ENCODE results near the gene TNFRSF21. TPM values are rescaled to one million over a fixed set of nuclear protein-coding genes. Genes with fewer than 3 reads are reported as not detected.

Gene TNFRSF21
- total RNA-seq, 4 donors from 2014 or later = 45.4 to 136 (median 73.4) TPM

- Histone ChIP-seq H3K27ac (peak overlapping the region; percentile 59 to 74 (median 68)), H3K4me3 (no peak overlapping the region), H3K36me3 (no peaks in the 10 kb centered on the region), H3K9me3 (no peaks in the 10 kb centered on the region), H3K4me1 (peaks cover 7 to 38% (median 27%) of the 10 kb centered on the region in 4 donors), H3K27me3 (no peaks in the 10 kb centered on the region)
- 80 to 88% methylated on average over 1 of the region's 1 CpG for WGBS, 2 donors (ENCODE audit: low coverage in 1 of 2)
- intact Hi-C loops (cut with DNase I; ENCODE audit: low total_unique reads) (loop anchor here (10.0 kb wide), 1 partner anchor 101 kb away; no protein-coding TSS in a partner anchor), in situ Hi-C loops (cut with MboI; ENCODE audit: low pct_ligation_motif_present in 1 of 4, low pct_unique_long_range_greater_than_20kb in 1 of 4, low sequenced_read_pairs in 3 of 4) (no loop called here)
- DNase-seq = no peak
- TF ChIP-seq POLR2A (IDR thresholded peaks at IDR 0.05) = no peak
- TF ChIP-seq EP300 (IDR thresholded peaks at IDR 0.05; ENCODE audit: low read depth) = no peak
- no peak for TF ChIP-seq POLR2AphosphoS5 (IDR thresholded peaks at IDR 0.05)
- TF ChIP-seq CTCF (IDR thresholded peaks at IDR 0.05) = no peak
Measured at GRCh38 chr6:47235421-47235820, 74.3 kb downstream of the TNFRSF21 start.

- no peaks in the 10 kb centered on the region for H3K36me3 ChIP-seq
- intact Hi-C loops (cut with DNase I; ENCODE audit: low total_unique reads) = loop anchor here (10.0 kb wide), 1 partner anchor 100 kb away; no protein-coding TSS in a partner anchor
- no peak overlapping the region for H3K27ac ChIP-seq
- H3K4me3 ChIP-seq = no peak overlapping the region
- H3K4me1 ChIP-seq = peaks cover 7 to 38% (median 29%) of the 10 kb centered on the region in 4 donors
- no peaks in the 10 kb centered on the region for H3K9me3 ChIP-seq
- in situ Hi-C loops (cut with MboI; ENCODE audit: low pct_ligation_motif_present in 1 of 4, low pct_unique_long_range_greater_than_20kb in 1 of 4, low sequenced_read_pairs in 3 of 4) = no loop called here
- TF ChIP-seq EP300 (IDR thresholded peaks at IDR 0.05; ENCODE audit: low read depth) (no peak), POLR2AphosphoS5 (IDR thresholded peaks at IDR 0.05) (no peak), CTCF (IDR thresholded peaks at IDR 0.05) (no peak), POLR2A (IDR thresholded peaks at IDR 0.05) (no peak)
- DNase-seq = no peak
- WGBS, 2 donors (ENCODE audit: low coverage in 1 of 2) = 92 to 94% methylated on average over 17 to 30 of the region's 30 CpGs
- H3K27me3 ChIP-seq = no peaks in the 10 kb centered on the region
Measured at GRCh38 chr6:47234266-47234933, 75.3 kb downstream of the TNFRSF21 start.

GRCh38 chr6:47231151-47231550 is 78.6 kb downstream of the TNFRSF21 start:
- no peak overlapping the region for H3K4me3 ChIP-seq
- peaks cover 0 to 22% (median 12%) of the 10 kb centered on the region in 4 donors for H3K4me1 ChIP-seq
- TF ChIP-seq POLR2A (IDR thresholded peaks at IDR 0.05) (no peak), POLR2AphosphoS5 (IDR thresholded peaks at IDR 0.05) (no peak), EP300 (IDR thresholded peaks at IDR 0.05; ENCODE audit: low read depth) (no peak), CTCF (IDR thresholded peaks at IDR 0.05) (no peak)
- in situ Hi-C loops (cut with MboI; ENCODE audit: low pct_ligation_motif_present in 1 of 4, low pct_unique_long_range_greater_than_20kb in 1 of 4, low sequenced_read_pairs in 3 of 4) = no loop called here
- H3K36me3 ChIP-seq = no peaks in the 10 kb centered on the region
- WGBS, 2 donors (ENCODE audit: low coverage in 1 of 2) = 77 to 91% methylated on average over 4 of the region's 4 CpGs
- H3K9me3 ChIP-seq = no peaks in the 10 kb centered on the region
- H3K27ac ChIP-seq = peak overlapping the region; percentile 48 to 71 (median 69)
- DNase-seq = no peak
- H3K27me3 ChIP-seq = no peaks in the 10 kb centered on the region
- intact Hi-C loops (cut with DNase I; ENCODE audit: low total_unique reads) = loop anchor here (10.0 kb wide), 1 partner anchor 96 kb away; no protein-coding TSS in a partner anchor

GRCh38 chr6:47230579-47230978 is 79.1 kb downstream of the TNFRSF21 start:
- 42 to 49% methylated on average over 6 of the region's 6 CpGs for WGBS, 2 donors (ENCODE audit: low coverage in 1 of 2)
- Histone ChIP-seq H3K4me1 (peaks cover 0 to 17% (median 6%) of the 10 kb centered on the region in 4 donors), H3K36me3 (no peaks in the 10 kb centered on the region), H3K4me3 (no peak overlapping the region), H3K27me3 (no peaks in the 10 kb centered on the region), H3K9me3 (no peaks in the 10 kb centered on the region), H3K27ac (peak overlapping the region; percentile 48 to 71 (median 69))
- intact Hi-C loops (cut with DNase I; ENCODE audit: low total_unique reads) (loop anchor here (10.0 kb wide), 1 partner anchor 96 kb away; no protein-coding TSS in a partner anchor), in situ Hi-C loops (cut with MboI; ENCODE audit: low pct_ligation_motif_present in 1 of 4, low pct_unique_long_range_greater_than_20kb in 1 of 4, low sequenced_read_pairs in 3 of 4) (no loop called here)
- TF ChIP-seq POLR2AphosphoS5 (IDR thresholded peaks at IDR 0.05) = peak in 1 of 3 donors; percentile 55
- TF ChIP-seq CTCF (IDR thresholded peaks at IDR 0.05) = no peak
- peak; percentile 42 for DNase-seq
